ENCODE results near the gene RCN1. TPM values are rescaled to one million over a fixed set of nuclear protein-coding genes. Genes with fewer than 3 reads are reported as not detected.

RCN1 gene
- 317 and 427 TPM in 2 replicates for total RNA-seq (ENCODE audit: low replicate concordance)

DNA sequence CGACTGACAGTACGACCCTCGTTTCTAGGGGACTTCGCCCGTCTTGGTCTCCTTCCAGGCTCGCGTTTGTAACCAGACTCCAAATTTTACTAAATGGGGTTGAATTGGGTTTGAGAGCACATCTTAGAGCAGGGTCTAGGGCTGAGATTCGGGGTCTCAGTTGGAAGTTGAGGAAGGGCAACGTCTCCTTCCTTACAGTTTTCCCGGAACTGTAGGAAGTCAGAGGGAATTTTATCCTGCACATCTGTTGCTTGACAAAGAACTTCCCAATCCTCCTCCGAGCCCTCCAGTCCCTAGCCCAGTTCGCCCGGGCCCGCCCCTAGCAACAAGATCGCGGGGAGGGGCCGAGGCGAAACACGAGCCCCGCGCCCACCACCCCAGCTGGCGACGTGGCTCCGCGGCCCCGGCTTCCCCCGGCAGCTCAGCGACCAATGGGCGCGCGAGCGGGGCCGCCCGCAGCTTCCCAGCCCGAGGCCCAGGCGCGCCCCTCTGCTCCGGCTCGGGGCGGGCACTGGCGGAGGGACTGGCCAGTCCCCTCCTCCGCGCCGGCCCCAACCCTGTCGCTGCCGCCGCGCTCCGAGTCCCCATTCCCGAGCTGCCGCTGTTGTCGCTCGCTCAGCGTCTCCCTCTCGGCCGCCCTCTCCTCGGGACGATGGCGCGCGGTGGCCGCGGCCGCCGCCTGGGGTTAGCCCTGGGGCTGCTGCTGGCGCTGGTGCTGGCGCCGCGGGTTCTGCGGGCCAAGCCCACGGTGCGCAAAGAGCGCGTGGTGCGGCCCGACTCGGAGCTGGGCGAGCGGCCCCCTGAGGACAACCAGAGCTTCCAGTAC lies at the start of gene RCN1:
Gene RCN1, plus strand, starts transcription at position 530 of the 826 bp plus-strand sequence. Its CDS starts 123 bp downstream, at position 653.
- peak within 1 kb of the TSS; percentile 81 for H3K4me3 ChIP-seq (ENCODE audit: low read depth, low read length)
- TF ChIP-seq, protein P1, sequence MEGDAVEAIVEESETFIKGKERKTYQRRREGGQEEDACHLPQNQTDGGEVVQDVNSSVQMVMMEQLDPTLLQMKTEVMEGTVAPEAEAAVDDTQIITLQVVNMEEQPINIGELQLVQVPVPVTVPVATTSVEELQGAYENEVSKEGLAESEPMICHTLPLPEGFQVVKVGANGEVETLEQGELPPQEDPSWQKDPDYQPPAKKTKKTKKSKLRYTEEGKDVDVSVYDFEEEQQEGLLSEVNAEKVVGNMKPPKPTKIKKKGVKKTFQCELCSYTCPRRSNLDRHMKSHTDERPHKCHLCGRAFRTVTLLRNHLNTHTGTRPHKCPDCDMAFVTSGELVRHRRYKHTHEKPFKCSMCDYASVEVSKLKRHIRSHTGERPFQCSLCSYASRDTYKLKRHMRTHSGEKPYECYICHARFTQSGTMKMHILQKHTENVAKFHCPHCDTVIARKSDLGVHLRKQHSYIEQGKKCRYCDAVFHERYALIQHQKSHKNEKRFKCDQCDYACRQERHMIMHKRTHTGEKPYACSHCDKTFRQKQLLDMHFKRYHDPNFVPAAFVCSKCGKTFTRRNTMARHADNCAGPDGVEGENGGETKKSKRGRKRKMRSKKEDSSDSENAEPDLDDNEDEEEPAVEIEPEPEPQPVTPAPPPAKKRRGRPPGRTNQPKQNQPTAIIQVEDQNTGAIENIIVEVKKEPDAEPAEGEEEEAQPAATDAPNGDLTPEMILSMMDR (IDR thresholded peaks at IDR 0.05; ENCODE audit: insufficient read depth, low read length), result no peak
- peak; percentile 73 for DNase-seq (ENCODE audit: low read depth)

DNA sequence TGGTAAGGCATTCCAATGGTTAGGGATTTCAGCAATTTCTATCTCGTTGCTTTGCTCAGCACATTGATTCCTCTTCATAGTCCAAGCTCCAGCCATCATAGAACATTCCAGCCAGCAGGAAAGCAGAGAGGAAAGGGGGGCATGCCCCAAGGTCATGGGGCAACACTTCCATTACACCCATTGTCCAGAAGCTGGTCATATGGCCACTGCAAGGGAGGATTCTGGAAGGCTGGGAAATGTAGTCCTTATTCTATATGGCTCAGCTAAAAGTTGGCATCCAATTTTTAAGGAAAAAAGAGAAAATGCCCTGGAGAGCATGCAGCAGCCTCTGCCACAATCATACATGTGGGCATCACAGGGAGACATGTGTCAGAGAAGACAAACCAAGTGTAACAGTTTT lies 47.1 kb upstream of the RCN1 start:
- no peak overlapping the region for H3K4me3 ChIP-seq (ENCODE audit: low read depth, low read length)
- TF ChIP-seq, protein P1 (IDR thresholded peaks at IDR 0.05; ENCODE audit: insufficient read depth, low read length), result no peak
- DNase-seq (ENCODE audit: low read depth), result no peak

DNA sequence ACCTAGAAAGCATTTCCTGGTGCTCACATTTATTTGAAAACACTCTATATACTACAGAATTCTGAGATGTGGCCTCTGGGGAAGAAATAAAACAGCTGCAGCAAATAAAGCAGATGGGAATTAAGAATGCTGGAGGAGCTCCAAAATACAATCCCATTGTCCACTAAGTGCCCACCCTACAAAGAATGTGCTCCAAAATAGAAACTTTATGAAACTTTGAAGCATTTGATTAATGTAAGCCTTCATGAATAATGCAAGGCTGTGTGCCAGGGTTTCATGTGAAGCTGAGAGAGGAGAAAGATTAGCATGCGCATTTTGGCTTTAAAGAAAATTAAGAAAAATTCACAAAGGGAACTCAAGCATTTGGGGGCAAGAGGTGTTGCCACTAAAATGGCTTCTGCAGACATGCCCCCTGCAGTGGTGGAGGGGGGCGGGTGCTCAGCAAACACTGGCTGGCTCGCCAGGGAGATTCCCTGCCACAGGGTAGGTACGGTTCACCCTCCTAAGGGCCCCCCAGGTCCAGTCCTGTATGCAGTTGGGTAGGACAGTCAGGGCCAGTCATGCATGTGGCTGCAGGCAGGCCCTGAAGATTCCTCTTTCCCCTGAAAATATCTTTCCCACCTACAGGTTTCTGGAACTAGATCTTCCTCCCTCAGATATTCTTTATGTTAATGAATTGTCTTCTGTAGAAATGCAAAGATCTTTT lies 46.6 kb upstream of the RCN1 start:
- TF ChIP-seq, protein P1 (IDR thresholded peaks at IDR 0.05; ENCODE audit: insufficient read depth, low read length), result no peak
- peak; percentile 85 for DNase-seq (ENCODE audit: low read depth)
- no peak overlapping the region for H3K4me3 ChIP-seq (ENCODE audit: low read depth, low read length)

GRCh38 chr11:32045456-32045855 lies 45.4 kb upstream of the RCN1 start:
- no peak overlapping the region for H3K4me3 ChIP-seq (ENCODE audit: low read depth, low read length)
- DNase-seq (ENCODE audit: low read depth), result no peak
- TF ChIP-seq, protein P1 (IDR thresholded peaks at IDR 0.05; ENCODE audit: insufficient read depth, low read length), result no peak

DNA sequence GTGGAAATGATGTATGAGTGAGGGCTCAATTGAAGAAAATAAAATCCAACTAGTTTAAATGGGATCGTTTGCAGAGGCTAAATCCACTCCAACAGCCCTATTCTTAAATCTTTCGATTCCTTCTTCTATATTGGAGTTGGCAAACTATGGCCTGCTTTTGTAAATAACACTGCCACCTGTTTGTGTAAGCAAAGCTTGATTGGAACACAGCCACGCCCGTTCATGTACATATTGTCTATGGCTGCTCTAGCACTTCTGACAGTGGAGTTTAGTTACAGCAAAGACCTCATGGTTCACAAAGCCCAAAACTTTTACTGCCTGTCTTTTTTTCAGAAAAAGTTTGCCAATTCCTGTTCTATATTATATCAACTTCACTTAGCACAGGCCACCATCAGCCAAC lies 40.6 kb upstream of the RCN1 start:
- TF ChIP-seq, protein P1 (IDR thresholded peaks at IDR 0.05; ENCODE audit: insufficient read depth, low read length), result no peak
- H3K4me3 ChIP-seq (ENCODE audit: low read depth, low read length), result no peak overlapping the region
- DNase-seq (ENCODE audit: low read depth), result no peak

DNA sequence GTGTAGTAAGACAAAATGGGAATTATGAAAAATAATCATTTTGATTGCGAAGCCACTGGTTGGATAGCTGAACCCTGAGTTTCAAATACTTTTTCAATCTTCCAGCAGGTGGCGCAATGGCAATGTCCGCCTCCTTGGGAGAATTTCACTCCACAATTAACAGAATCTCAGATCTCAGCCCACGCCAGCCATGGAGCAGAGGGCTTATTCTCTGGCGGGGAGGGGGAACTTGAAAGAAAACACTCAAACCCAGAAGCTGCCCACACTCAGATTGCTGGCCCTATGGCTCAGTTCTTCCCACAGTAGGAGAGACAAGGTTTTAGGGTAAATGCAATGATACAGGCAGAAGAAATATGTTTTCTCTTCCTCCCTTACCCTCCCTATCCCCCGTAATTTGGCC lies 38.7 kb upstream of the RCN1 start:
- TF ChIP-seq, protein P1 (IDR thresholded peaks at IDR 0.05; ENCODE audit: insufficient read depth, low read length), result peak; percentile 66
- H3K4me3 ChIP-seq (ENCODE audit: low read depth, low read length), result no peak overlapping the region
- peak; percentile 74 for DNase-seq (ENCODE audit: low read depth)

Measured in fibroblast of the aortic adventitia (primary cell).